NCI-H1048 (cell line): Measurements from ENCODE around the gene DROSHA.
"Not testable (repeated sequence)": the region's sequence is repeated elsewhere in the genome, so short reads cannot be mapped to it uniquely, and the experiment has no call there.

Source experiments
- DNase-seq: peaks from one replicate; lab custom pipeline; 2025; lab: John Stamatoyannopoulos, UW

DROSHA gene

GRCh38 chr5:31416547-31416946 lies 115.3 kb downstream of the DROSHA start:
- no peak for DNase-seq

DNA sequence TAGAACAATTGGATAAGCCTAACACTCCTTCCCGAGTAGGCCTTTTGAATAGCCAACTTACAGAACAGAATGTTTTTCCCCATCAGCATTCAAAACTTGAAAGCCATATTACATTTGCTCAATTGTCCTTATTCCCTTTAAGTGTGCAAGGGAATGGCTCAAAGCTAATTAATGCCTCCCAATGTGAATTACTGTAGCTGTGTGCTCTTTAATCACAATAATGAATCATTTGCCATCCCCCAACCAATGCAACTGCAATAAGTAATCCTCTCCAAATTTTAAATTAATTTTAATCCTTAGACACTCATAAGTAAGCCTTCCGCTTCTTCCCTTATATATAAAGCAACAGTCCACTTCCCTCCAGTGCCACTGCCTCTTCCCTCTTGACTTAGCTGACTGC lies 115.9 kb downstream of the DROSHA start:
- DNase-seq, result no peak

DNA sequence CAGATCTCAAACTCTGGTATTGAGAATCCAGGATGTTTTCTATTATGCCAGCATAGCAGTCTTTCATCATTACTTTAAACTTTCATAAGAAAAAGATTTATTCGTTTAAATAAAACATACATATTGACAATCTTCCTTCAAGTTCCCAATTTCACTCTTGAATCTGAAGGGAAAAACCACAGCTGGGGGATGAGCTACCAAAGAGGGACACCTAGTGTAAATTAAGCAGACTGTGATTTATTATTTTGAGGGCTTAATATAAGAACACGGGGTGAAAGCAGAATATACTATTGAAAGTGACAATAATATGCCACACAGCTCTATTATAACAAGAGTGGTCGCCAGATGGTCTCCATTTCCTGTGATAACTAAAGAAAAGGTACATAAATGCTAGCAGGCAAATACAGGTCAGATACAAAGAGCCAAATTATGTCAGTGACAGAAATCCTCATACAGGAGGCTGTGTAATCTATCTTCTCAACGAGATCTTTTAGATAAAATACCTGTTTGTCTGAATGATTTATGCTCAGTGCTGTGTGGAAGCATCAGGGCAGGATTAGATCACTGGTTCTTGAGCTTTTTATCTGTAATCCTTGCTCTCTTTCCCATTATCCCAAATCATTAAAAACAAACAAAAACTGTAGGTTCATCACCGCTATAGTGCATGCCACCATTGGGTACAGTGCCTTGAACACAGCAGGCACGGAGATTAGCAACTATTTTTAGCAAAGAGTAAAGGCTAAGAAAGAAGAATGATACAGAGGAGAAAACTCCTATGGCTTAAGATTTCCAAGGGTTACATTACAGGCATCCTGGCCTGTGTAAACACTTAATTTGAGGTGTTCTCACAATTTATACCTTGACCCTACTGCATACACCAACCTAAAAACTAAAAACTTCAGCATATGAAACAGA lies 116.6 kb downstream of the DROSHA start:
- no peak for DNase-seq

DNA sequence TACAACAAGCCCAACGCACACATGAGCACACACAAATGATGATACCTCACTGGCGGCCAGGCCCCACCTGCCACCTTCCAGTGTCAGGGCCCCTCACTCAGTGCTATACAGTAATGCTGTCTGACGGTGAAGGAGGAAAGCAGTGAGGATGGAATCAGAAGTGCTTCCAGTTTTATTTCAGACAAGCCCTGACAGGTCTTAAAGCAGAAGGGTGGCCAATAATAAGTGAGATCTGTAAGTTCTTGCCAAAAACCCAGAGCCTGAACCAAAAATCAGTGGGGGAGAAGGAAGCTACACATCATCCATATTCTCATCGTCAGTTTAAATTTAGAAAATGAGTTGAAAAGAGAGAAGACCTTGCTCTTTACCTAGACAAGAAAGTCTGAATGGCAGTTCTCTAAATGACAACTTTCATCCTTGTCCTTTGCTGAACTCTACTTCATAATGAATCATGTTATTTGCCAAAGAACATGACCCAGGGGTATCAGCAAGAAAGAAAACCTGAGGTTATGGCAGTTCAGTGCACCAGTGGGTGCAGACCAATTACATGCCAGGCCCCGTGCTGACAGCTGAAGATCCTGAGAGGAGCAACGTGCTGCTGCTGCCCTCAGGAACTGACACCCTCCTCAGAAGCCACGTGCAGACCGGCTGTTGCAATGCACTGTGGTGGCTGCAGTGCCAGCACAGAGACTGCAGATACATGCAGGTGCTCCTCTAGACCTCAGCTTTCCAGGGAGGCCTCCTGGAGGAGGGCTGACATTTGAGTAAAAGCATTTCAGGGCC lies 118.7 kb downstream of the DROSHA start:
- DNase-seq, result no peak

- no peak for DNase-seq
These were observed 119.6 kb downstream of the DROSHA start for GRCh38 chr5:31412324-31412723.

DNA sequence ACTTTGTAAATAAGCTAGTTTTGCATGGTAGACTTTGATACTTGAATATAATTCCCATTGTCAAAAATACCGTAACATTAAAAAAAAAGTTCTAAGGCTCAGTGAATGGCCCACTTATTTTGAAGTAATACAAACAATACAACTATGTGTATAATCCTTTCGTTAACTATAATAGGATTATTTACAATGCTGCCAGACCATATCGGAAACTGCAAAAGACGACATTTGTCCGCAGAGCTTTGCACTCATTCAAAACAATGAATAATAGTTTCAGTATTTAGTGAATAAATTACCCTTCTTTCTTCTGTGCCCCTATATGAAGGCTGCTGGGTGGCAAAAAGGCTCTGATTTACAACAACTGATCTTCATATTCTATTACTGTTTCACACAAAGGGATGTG lies 121.8 kb downstream of the DROSHA start:
- DNase-seq, result no peak

DNA sequence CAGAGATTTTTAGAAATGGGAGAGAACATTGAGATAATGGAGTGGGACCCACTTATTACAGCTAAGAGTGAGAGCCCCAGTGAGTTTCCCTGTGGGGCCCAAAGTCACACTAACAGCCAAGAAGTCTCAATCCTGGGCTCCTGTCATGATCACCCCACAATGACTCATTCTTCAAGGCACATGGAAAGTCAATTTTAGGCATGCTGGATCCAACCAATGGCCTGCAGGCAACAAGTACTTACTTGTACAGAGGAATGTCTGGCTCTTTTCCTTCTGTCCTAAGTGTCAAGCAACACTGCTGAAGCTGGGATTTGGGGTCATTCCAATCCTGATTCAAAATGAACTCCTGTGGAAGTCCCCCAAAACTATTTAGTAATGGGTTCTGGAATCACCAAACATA lies 123.1 kb downstream of the DROSHA start:
- DNase-seq, result no peak

- DNase-seq, result no peak
These were observed 123.8 kb downstream of the DROSHA start for GRCh38 chr5:31407921-31408693.

GRCh38 chr5:31404325-31404724 lies 127.6 kb downstream of the DROSHA start:
- no peak for DNase-seq

GRCh38 chr5:31401691-31402090 lies 130.2 kb downstream of the DROSHA start:
- DNase-seq, result no peak

DNA sequence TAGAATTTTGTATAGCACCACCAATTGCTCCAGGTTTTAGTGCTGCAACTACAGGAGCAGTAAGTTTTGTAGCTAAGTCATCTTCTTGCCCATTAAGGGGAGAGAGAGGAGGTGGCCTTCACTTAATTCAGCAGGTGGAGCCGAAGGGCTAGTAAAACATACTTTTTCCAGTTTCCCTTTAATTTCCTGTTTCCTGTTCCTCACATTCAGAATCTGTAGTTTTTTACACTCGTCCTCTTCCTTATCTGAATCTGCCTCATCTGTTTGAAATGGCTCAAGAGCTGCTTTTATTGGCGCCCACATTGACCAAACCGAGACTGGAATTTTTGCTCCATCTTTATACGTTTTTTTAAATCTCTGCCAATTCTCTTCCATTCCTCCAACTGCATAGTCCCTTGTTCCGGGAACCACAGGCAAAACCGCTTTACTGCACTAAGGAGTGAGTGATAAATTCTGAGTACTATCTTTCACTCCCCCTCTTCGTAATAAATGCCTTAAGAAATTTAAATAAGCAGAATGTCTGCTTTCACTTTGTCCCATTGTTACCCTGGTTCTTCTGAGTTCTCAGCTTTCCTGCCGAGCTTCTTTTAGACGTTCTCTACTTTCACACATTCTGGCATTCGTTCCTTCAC lies 133.9 kb downstream of the DROSHA start:
- DNase-seq, result no peak

DNA sequence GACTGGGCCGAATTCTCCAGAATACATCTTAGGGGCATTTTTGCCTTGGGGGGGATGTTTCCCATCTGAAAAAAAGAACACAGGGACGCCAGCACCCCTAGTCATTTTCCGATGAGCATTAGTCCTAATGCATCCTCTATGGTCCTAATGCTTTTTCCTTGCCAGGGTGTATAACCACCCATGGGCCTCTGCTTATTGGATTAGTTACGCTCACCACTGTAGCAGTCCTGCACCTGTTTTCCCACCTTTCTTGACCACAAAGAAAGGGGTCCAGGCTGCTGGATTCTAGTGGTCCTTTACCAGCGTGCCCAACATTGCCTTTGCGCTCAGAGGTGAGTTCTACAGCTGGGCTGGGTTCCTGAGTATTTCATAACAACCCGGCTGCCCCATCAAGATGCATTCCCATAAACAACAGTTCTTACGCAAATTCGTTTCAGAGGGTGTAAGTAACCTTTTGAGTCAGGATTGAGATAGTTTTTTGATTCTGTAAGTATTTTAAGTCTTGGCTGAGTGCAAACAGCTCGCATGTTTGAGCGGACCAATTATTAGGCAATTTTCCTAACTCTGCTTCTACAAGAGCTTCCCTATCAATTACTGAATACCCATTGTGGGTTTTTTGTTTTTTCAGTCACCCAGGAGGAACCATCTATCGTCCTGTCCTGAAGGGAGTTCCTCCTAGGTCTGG lies 135.1 kb downstream of the DROSHA start:
- no peak for DNase-seq

GRCh38 chr5:31395450-31396045 lies 136.3 kb downstream of the DROSHA start:
- not testable (repeated sequence) for DNase-seq

GRCh38 chr5:31393126-31393525 lies 138.8 kb downstream of the DROSHA start:
- DNase-seq, result no peak

- DNase-seq, result no peak
These were observed 139.8 kb downstream of the DROSHA start for GRCh38 chr5:31392061-31392460.

- no peak for DNase-seq
These were observed 141.6 kb downstream of the DROSHA start for GRCh38 chr5:31390256-31390655.

DNA sequence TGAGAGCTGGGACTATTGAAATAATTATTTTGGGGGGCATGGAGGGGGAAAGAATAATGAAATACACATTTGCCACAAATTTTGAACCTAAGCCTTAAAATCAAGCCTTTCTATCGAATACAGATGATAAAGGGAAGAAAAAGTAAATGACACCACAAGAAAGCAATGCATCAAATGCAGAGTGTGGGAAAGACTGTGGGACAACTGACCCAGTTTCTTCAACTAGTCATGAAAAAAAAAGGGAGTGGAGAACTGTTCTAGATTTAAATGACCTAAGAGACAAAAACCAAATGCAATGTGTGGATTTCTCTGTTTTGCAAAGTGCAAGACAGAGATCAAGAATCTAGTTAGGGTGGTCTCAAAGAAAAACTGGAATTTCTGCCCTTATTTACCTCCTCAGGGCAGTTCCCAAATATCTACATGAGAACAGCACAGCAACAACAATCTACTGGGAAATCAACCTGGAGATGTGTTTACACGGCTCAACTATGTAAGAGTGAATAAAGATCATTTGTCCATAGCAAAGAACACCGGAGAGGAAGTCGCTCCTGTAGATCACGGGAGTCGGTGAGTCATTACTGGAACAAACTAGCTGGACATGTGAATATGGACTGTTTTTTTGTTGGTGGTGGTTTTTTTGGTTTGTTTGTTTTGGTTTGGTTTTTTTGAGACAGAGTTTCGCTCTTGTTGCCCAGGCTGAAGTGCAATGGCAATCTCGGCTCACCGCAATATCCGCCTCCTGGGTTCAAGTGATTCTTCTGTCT lies 145.9 kb downstream of the DROSHA start:
- DNase-seq, result no peak

DNA sequence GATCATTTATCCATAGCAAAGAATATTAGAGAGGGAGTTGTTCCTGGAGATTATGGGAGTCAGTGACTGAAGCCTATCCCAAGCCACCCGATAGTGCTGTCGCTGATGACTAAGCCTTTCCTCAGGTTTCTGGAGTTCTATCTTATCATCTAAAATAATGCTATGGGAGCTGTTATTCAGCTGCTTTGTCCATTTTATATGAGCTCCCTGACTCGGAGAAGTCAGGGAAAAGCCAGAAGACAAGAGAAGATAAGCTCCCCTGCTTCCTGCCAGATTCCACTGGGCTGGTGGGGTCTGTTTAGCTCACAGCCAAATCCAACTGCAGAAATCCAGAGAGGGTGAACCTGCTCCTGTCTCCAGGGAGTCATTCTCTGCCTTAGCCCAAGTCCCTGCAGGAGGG lies 148.2 kb downstream of the DROSHA start:
- DNase-seq, result no peak

DNA sequence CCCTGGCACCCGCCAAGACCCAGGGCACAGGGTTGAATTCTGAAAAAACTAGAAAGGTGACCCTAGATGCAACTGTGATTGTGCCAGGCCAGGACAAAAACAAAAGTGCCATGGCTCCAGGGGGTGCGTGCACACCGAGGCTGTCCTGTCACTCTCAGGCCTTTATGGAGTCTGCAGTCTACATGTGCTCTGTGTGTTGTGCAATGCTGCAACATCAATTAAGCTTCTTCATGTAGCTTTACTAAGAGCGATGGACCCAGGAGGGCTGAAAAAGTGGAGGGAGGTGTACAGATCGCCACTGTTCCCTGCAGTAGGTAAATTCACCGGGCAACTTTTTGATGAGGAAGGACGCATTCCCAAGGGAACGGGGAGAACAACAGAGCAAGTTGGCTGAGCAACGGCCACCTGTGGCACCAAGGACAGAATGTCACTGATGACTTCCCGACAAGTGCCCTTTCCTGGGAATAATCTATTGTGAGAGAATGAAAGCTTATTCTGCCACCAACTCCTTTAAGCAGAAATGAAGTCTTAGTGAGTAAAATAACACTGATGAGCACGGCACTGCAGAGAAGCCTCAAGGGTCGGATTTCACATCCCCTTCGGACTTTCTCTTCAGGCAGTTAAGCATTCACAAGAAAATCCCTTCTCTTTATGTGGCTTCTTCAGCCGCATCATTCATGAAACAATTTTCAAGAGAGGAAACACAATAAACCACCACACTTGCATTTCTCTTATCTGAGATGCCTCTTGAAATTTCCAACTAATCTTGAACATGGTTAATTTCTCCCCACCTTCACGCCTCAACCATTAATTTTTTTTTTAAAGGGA lies 149.6 kb downstream of the DROSHA start:
- DNase-seq, result no peak
